Stimulated activated effector memory CD8-positive, alpha-beta T cell treated with anti-CD3 and anti-CD28 coated beads, Interleukin-12 subunit alpha, Interleukin-12 subunit beta, amount 100 ng/mL, for 72 hours (primary cell): ENCODE measurements around the gene ACER3.
A peak's percentile ranks its signal among the peaks of the same experiment; 100 is the strongest.
"Not testable (repeated sequence)": the region's sequence is repeated elsewhere in the genome, so short reads cannot be mapped to it uniquely, and the experiment has no call there.

ENCODE experiments used
- ATAC-seq: fragments of 150-1000 bp; cut with Tn5 transposase; 2 replicates; pipeline ENCODE4 v1.10.0; 2021
- DNase-seq, 2 donors: peaks; one replicate each; pipeline ENCODE4 v3.0.0; 2021 to 2022; ENCODE audit warnings: low spot score in 2 of 2
- H3K27ac Mint-ChIP-seq: one replicate; pipeline ENCODE4 v1.8.0; 2022; ENCODE audit warnings: mild to moderate bottlenecking, mixed read lengths
- H3K36me3 Mint-ChIP-seq: one replicate; pipeline ENCODE4 v1.8.0; 2022; ENCODE audit warnings: mild to moderate bottlenecking, mixed read lengths
- H3K4me1 Mint-ChIP-seq: one replicate; pipeline ENCODE4 v1.8.0; 2022; ENCODE audit warnings: mixed read lengths
- H3K4me3 Mint-ChIP-seq: one replicate; pipeline ENCODE4 v1.8.0; 2022; ENCODE audit warnings: mild to moderate bottlenecking, mixed read lengths
- H3K9me3 Mint-ChIP-seq: one replicate; pipeline ENCODE4 v1.8.0; 2022; ENCODE audit warnings: mixed read lengths

Gene ACER3

GRCh38 chr11:76850130-76850529 is 10.6 kb upstream of the ACER3 start:
- Mint-ChIP-seq H3K9me3 (no peaks in the 10 kb centered on the region), H3K27ac (no peak overlapping the region), H3K4me1 (no peaks in the 10 kb centered on the region), H3K36me3 (no peaks in the 10 kb centered on the region), H3K4me3 (no peak overlapping the region)
- ATAC-seq (no peak), DNase-seq (no peak)

- H3K4me1 Mint-ChIP-seq = no peaks in the 10 kb centered on the region
These were observed 9.9 kb upstream of the ACER3 start for GRCh38 chr11:76850815-76851214.

GRCh38 chr11:76854709-76855108 is 6.0 kb upstream of the ACER3 start:
- no peak overlapping the region for H3K27ac Mint-ChIP-seq
- H3K36me3 Mint-ChIP-seq = no peaks in the 10 kb centered on the region
- no peaks in the 10 kb centered on the region for H3K9me3 Mint-ChIP-seq
- no peaks in the 10 kb centered on the region for H3K4me1 Mint-ChIP-seq
- DNase-seq (no peak), ATAC-seq (no peak)
- H3K4me3 Mint-ChIP-seq = no peak overlapping the region

More at GRCh38 chr11:76850815-76851214, 9.9 kb upstream of the ACER3 start:
- Mint-ChIP-seq H3K27ac (no peak overlapping the region), H3K4me3 (no peak overlapping the region), H3K9me3 (no peaks in the 10 kb centered on the region), H3K36me3 (no peaks in the 10 kb centered on the region)
- no peak for DNase-seq
- ATAC-seq = no peak

- not testable (repeated sequence) for ATAC-seq, H3K27ac Mint-ChIP-seq, H3K4me1 Mint-ChIP-seq, H3K9me3 Mint-ChIP-seq, H3K36me3 Mint-ChIP-seq, H3K4me3 Mint-ChIP-seq
- DNase-seq = peak in 1 of 2 donors; percentile 30
These were observed 5.0 kb upstream of the ACER3 start for GRCh38 chr11:76855670-76856069.

- peaks cover under 1% of the 10 kb centered on the region for H3K4me1 Mint-ChIP-seq
- ATAC-seq (no peak), DNase-seq (no peak)
- H3K9me3 Mint-ChIP-seq = no peaks in the 10 kb centered on the region
- H3K27ac Mint-ChIP-seq = no peak overlapping the region
- H3K4me3 Mint-ChIP-seq = no peak overlapping the region
- peaks cover 5% of the 10 kb centered on the region for H3K36me3 Mint-ChIP-seq
These were observed 4.6 kb upstream of the ACER3 start for GRCh38 chr11:76856106-76856505.

GRCh38 chr11:76856571-76856970 is 4.1 kb upstream of the ACER3 start:
- peak in 1 of 2 donors; percentile 2 for DNase-seq
- H3K27ac Mint-ChIP-seq = no peak overlapping the region
- peaks cover 6% of the 10 kb centered on the region for H3K36me3 Mint-ChIP-seq
- ATAC-seq = no peak
- peaks cover 5% of the 10 kb centered on the region for H3K4me1 Mint-ChIP-seq
- H3K4me3 Mint-ChIP-seq = no peak overlapping the region
- no peaks in the 10 kb centered on the region for H3K9me3 Mint-ChIP-seq

- no peak for ATAC-seq
- Mint-ChIP-seq H3K36me3 (peaks cover 6% of the 10 kb centered on the region), H3K4me3 (no peak overlapping the region), H3K9me3 (no peaks in the 10 kb centered on the region), H3K4me1 (peaks cover 13% of the 10 kb centered on the region), H3K27ac (no peak overlapping the region)
- no peak for DNase-seq
These were observed 2.8 kb upstream of the ACER3 start for GRCh38 chr11:76857781-76858410.

- Mint-ChIP-seq H3K9me3 (no peaks in the 10 kb centered on the region), H3K4me1 (peaks cover 18% of the 10 kb centered on the region), H3K36me3 (peaks cover 6% of the 10 kb centered on the region), H3K27ac (no peak overlapping the region), H3K4me3 (peak overlapping the region; percentile 82)
- DNase-seq = no peak
- no peak for ATAC-seq
These were observed 950 bp upstream of the ACER3 start for GRCh38 chr11:76859708-76860227.

GRCh38 chr11:76861490-76861953 is 804 bp downstream of the ACER3 start:
- Mint-ChIP-seq H3K4me1 (peaks cover 18% of the 10 kb centered on the region), H3K4me3 (peak overlapping the region; percentile 82), H3K27ac (peak overlapping the region; percentile 87), H3K9me3 (no peaks in the 10 kb centered on the region), H3K36me3 (peaks cover 18% of the 10 kb centered on the region)
- DNase-seq (peak in 1 of 2 donors; percentile 56), ATAC-seq (no peak)

- H3K9me3 Mint-ChIP-seq, ATAC-seq, H3K4me3 Mint-ChIP-seq, H3K27ac Mint-ChIP-seq, DNase-seq: not testable (repeated sequence)
- H3K36me3 Mint-ChIP-seq = peaks cover 20% of the 10 kb centered on the region
- peaks cover 18% of the 10 kb centered on the region for H3K4me1 Mint-ChIP-seq
These were observed 2.1 kb downstream of the ACER3 start for GRCh38 chr11:76862794-76863193.

GRCh38 chr11:76863196-76863777 is 2.6 kb downstream of the ACER3 start:
- no peak overlapping the region for H3K4me3 Mint-ChIP-seq
- no peak overlapping the region for H3K27ac Mint-ChIP-seq
- ATAC-seq (no peak), DNase-seq (no peak)
- no peaks in the 10 kb centered on the region for H3K9me3 Mint-ChIP-seq
- H3K36me3 Mint-ChIP-seq = peaks cover 20% of the 10 kb centered on the region
- H3K4me1 Mint-ChIP-seq = peaks cover 18% of the 10 kb centered on the region

- Mint-ChIP-seq H3K9me3 (peaks cover 2% of the 10 kb centered on the region), H3K4me1 (no peaks in the 10 kb centered on the region), H3K4me3 (no peak overlapping the region), H3K36me3 (peaks cover 6% of the 10 kb centered on the region), H3K27ac (no peak overlapping the region)
- DNase-seq (no peak), ATAC-seq (no peak)
These were observed 12.5 kb downstream of the ACER3 start for GRCh38 chr11:76872959-76873827.

- Mint-ChIP-seq H3K4me3 (no peak overlapping the region), H3K36me3 (no peaks in the 10 kb centered on the region), H3K27ac (no peak overlapping the region), H3K4me1 (no peaks in the 10 kb centered on the region), H3K9me3 (no peaks in the 10 kb centered on the region)
- no peak for ATAC-seq
- DNase-seq = no peak
These were observed 17.3 kb downstream of the ACER3 start for GRCh38 chr11:76878014-76878413.

- no peaks in the 10 kb centered on the region for H3K36me3 Mint-ChIP-seq
- peaks cover 6% of the 10 kb centered on the region for H3K4me1 Mint-ChIP-seq
- H3K27ac Mint-ChIP-seq = no peak overlapping the region
- H3K9me3 Mint-ChIP-seq = no peaks in the 10 kb centered on the region
- DNase-seq (no peak), ATAC-seq (no peak)
- no peak overlapping the region for H3K4me3 Mint-ChIP-seq
These were observed 19.6 kb downstream of the ACER3 start for GRCh38 chr11:76880314-76880713.

GRCh38 chr11:76880956-76881355 is 20.2 kb downstream of the ACER3 start:
- DNase-seq = no peak
- H3K4me3 Mint-ChIP-seq = no peak overlapping the region

More at GRCh38 chr11:76880956-76881355, 20.2 kb downstream of the ACER3 start:
- Mint-ChIP-seq H3K9me3 (no peaks in the 10 kb centered on the region), H3K4me1 (peaks cover 13% of the 10 kb centered on the region), H3K36me3 (no peaks in the 10 kb centered on the region), H3K27ac (no peak overlapping the region)
- ATAC-seq = no peak
